Activated CD4-positive, CD25-positive, alpha-beta regulatory T cell (primary cell): ENCODE measurements around the gene UBE2F.

Experiments
- DNase-seq, 4 experiments: peaks; one replicate each; lab custom pipeline; 2025; lab: John Stamatoyannopoulos, UW

Gene UBE2F, protein sequence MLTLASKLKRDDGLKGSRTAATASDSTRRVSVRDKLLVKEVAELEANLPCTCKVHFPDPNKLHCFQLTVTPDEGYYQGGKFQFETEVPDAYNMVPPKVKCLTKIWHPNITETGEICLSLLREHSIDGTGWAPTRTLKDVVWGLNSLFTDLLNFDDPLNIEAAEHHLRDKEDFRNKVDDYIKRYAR

DNA sequence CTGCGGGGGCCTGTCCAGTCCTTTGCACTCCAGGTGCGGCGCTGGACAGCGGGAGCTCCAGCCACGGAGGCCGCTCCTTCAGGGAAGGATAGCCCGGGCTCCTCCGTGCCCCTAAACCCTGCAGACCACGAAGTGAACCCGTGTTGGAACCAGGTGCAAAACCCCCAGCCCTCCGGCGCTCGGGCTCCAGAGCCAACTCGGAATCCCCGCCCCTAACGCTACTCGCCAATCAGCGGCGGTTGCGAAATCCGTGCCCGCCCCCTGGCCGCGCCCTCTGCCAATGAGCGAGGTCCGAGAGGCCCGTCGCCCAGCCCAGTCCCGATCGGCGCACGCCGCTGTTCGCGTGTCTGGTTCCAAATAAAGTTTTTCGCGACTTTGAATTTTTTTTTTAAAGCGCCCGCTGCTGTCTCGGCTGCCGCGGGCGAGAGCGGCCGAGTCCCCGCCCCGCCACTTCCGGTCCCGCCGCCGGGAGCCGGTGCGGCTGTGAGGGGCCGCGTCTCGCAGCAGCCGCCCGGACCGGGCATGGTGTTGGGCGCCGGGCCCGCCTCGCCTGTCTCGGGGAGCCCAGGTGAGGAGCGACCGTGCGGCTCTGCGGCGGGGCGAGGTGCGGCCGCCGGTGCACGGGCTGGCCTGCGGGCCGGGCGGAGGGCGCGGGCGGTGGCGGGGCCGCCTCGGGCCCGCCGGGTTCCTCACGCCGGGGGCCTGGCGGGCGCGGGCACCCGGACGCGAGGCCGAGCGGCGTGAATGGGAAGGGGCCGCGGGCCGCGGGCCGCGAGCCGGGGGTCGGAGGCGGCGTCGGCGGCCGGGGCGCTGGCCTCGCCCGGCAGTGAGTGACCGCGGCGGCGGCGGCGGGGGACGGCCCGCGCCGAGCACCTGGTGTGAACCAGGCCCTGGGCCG is at the start of gene UBE2F:
UBE2F (plus strand) TSS at position 450 of the 898 bp plus-strand sequence. CDS start 6,094 bp downstream, outside the sequence.
- peak; percentile 93 to 95 (median 94) for DNase-seq

DNA sequence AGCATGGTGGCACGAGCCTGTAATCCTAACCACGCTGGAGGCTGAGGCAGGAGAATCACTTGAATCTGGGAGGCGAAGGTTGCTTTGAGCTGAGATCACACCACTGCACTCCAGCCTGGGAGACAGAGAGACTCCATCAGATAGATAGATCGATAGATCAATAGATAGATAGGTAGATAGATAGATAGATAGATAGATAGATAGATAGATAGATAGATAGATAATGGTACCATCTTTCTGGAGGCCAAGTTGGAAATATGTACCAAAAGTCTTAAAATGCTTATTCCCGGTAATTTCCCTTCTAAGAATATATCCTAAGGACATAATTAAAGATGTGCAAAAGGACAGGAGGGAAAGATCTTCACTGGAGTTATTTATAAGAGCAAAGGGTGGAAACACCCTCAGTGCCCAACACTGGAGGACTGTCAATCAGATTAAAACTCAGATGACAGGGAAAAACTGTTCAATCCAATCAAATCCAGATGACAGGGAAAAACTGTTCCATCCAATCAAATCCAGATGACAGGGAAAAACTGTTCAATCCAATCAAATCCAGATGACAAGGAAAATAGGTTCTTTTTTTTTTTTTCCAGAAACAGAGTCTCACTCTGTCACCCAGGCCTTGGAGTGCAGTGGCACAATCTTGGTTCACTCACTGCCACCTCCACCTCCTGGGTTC is 49.0 kb upstream of the UBE2F start:
- DNase-seq, result no peak

DNA sequence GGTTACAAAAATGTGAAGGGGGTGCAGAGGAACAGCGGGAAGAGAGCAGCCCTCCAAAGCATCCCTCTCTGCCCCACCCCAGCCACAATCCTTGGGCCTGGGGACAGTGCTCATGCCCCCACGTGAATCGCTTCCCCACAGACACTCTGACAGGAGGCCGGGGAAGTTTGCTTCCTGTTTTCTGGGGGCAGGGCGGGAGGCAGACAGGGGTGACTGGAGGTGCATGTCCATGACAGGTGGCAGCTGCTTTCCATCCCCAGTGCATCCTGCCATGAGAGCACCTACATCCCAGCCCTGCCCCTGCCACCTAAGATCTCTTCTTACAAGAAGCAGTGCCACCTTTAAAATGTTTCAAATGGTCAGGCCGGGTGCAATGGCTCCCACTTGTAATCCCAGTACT is 47.2 kb upstream of the UBE2F start:
- DNase-seq, result no peak

DNA sequence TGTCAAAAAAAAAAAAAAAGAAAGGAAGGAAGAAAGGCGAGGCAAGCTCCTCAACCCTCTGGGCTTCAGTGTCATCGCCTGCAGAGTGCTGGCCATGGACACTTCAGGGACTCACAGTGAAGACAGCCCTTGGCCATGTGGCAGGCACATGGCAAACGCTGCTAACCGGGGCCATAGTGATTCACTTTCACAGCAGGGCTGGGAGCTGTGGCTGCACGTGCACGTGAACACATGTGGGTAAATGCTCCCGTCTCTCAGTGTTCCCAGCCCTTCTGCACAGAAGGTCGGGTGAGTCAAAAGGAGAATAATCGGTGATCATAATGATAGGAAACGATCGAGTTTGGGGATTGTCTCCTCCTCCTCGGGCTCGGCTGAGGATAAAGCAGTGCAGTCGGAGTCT is 46.1 kb upstream of the UBE2F start:
- DNase-seq, result no peak

GRCh38 chr2:237921967-237922492 is 44.8 kb upstream of the UBE2F start:
- DNase-seq, result no peak

DNA sequence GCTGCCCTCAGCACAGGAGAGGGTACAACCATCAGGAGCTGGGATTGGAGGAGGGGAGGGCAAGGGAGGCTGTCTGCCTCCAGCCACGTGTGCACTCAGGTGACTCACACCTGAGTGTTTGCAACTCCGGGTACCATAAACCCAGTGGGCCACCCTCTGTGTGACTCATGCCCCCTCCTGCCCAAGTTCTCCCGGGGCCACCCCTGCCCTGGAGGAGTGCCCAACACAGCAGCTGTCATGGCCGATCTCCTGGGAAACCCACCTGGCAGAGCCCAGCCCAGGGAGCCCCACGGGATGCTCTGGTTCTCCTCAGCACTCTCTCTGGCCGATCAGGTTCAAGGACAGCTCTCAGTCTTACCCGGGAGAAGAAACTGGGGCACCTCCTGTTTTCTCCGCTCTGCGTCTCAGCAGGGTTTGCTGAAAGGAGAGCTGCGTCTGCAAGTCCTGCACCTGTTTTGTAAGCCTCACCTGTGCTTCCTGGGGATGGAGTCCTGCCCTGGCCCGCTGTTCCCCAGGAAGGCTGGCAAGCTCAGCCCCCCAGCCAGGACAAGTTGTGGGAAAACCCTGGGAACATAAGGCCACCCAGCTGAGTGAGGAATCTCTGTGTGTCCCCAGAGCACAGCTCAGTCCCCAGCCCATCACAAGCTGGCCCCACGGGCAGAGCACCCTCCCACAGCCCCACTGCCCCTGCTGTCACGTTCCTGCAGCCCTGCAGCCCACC is 44.0 kb upstream of the UBE2F start:
- no peak for DNase-seq

- peak; percentile 64 to 80 (median 70) for DNase-seq
Observed at GRCh38 chr2:237923481-237924163, 43.2 kb upstream of the UBE2F start.

GRCh38 chr2:237924164-237924534 is 42.7 kb upstream of the UBE2F start:
- no peak for DNase-seq

DNA sequence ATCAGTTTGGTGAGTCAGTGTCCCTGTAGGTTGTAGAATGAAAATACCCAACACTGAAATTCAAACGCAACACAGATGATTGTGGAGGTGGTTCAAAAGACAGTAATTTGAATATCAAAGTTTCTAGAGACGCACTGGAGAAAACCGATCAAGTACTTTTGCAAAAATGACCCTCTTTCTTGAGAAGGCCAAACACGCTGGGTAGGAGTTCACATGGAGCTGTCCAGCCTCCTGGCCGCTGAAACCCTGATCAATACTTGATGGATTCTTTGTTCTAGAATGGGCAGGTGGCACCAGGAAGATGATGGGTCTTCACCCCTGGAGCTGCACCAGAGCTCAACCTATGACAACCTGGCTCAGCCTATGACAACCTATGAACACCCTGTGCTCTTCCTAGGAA is 39.7 kb upstream of the UBE2F start:
- DNase-seq, result no peak

DNA sequence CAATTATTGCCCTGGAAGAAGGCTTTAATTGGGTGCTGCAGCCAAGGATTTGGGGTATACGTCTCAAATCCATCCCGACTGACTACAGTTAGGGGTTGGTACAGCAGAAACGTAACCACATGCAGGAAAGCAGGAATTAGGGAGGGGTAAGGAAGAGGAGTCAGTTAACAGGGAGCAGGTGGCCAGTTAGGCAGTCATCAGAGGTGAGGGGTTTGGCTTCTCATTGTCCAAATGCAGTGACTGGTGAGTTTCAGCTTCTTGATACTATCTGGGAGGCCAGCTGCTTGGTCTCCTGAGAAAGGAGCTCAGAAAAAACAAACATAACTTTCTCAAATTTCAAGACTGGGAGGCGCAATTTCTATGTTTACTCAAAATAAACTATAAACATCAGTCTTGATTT is 38.8 kb upstream of the UBE2F start:
- no peak for DNase-seq

DNA sequence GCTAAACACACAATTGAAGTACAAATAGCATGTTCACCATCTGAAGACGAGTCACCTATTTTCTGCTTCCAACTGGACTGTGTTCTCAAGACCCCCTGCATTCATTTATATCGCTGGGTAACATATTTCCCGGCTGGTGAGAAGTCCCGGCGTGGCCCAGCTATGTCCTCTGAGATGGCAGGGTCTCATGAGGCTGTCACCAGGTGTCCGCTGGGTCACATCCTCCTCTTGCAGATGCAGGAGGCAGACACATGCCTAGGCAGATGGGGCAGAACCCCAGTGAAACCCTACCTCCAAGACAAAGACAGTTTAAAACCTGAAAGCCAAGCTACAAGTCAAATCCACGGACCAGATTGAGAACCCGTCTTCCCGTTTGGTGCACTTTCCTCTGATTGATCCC is 36.8 kb upstream of the UBE2F start:
- DNase-seq, result no peak

DNA sequence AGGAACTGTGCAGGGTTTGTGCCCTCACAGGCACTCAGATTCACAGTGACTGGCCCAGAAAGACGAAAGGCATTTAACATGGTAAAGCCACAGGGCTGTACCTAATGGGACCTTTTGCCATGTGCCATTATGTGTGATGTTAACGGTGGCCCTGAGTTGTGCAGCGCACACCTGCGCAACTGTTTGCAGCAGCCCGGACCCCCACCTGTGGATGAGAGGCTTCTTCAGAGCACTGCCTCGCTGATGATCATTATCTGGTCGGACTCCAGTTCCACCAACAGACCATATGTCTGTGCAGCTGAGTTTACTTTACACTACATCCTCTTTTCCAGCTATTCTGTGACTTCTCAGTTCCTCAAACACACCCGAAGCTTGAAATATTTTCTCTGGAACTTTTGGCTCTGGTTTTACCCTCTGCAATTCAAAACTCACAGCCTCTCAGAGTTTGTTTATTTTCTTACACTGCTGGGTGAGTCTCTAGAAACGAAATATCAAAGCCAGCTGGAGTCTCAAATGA is 35.6 kb upstream of the UBE2F start:
- no peak for DNase-seq

DNA sequence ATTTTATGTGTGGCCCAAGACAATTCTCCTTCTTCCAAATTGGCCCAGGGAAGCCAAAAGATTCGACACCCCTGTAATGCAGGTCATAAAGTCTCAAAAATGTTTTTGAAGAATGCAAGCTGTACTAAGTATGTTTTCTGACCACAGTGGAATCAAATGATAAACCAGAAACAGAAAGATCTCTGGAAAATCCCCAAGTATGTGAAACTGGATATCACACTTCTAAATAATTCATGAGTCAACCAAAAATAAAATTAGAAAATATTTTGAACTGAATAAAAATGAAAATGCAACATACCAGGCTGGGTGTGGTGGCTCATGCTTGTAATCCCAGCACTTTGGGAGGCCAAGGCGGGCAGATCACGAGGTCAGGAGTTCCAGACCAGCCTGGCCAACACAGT is 34.1 kb upstream of the UBE2F start:
- no peak for DNase-seq

DNA sequence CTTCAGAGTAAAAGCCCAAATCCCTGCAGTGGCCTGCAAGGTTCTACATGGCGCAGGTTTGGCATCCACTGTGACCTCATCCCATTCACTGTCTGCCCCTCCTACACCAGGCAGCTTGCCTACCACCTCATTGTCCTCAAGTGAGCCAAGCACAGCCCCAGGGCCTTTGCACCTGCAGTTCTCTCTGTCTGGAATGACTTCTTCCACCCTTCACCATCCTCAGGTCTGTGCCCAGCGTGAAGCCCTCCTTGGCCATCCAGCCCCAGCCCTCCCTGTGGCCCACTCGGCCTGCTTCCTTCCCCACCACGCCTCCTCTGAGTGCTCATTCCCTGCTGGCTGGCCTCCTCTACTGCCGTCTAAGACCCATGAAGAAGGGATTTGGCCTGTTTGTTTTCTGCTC is 32.6 kb upstream of the UBE2F start:
- DNase-seq, result no peak

GRCh38 chr2:237935740-237936452 is 30.9 kb upstream of the UBE2F start:
- DNase-seq, result no peak

DNA sequence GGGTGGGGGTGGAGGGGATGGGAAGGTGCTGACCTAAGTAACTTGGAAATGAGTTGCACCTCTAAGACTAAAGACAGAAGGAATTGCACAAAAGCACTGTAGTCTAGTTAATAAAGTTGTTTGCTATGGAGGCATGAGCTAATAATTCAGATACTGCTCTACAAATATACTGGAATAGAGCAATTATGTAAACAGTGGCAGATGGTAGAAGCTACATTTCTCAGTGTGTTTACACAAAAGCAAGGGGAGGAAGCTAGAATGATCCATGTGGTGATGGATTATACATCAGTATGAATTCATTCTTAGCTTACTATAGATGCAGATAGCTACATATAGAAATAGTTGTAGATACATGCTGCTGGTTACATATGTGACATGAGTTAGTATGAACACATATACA is 27.6 kb upstream of the UBE2F start:
- no peak for DNase-seq

DNA sequence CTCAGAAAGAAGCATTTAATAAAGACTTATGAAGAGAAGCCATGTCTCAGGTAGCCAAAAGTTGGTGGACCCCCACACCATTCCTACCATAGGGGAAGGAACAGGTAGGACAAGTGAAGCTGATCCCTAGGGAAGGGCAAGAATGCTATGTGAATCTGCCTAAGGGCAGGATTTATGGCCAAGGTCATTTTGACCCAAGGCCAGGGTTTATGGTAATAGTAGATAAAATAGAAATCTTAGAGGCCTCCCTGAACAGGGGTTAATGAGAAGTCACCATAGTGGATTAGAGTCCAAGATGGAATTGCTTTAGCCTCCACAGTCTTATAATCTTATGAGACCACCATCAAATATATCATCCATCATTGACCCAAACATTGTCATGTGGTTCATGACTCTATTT is 26.0 kb upstream of the UBE2F start:
- no peak for DNase-seq

DNA sequence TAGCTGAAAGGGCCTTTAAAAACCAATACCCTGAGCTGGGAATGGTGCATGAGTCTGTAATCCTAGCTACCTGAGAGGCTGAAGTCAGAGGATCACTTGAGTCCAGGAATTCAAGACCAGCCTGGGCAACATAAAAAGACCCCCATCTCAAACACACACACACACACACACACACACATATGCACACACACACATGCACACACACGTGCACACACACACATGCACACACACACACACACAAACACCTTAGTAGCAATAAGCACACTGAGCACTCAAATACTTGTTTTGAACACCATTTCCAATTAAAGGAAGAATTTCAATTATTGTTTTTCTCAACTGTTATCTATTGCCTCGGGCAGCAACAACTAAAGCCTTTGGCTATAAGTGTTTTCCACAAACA is 25.6 kb upstream of the UBE2F start:
- no peak for DNase-seq

- no peak for DNase-seq
Observed at GRCh38 chr2:237942513-237942899, 24.3 kb upstream of the UBE2F start.

- DNase-seq, result no peak
Observed at GRCh38 chr2:237943395-237944094, 23.3 kb upstream of the UBE2F start.
